GM23338 (cell line): Measurements from ENCODE around the gene DYRK1A.

ENCODE experiments used
- CREB1 ChIP-seq: fragments of 250-450 bp; sonication (Bioruptor Pico); IDR thresholded peaks from 2 replicates; pipeline ENCODE4 v1.5.0; 2020; ENCODE audit warnings: low read depth, mild to moderate bottlenecking, moderate library complexity
- EZH2 ChIP-seq: fragments of 200-600 bp; sonication (generic); IDR thresholded peaks from one replicate; pipeline ENCODE4 v1.8.0; 2017; ENCODE audit warnings: antibody characterized with exemption, mild to moderate bottlenecking, low read depth; ENCODE audit not compliant: unreplicated experiment
- EZH2phosphoT487 ChIP-seq: fragments of 200-600 bp; sonication (generic); IDR thresholded peaks from one replicate; pipeline ENCODE4 v1.8.1; 2018; ENCODE audit warnings: antibody characterized with exemption; ENCODE audit not compliant: unreplicated experiment
- JUNB ChIP-seq: IDR thresholded peaks from one replicate; pipeline ENCODE4 v1.6.1; 2016; ENCODE audit warnings: antibody characterized with exemption; ENCODE audit not compliant: unreplicated experiment
- NANOG ChIP-seq: IDR thresholded peaks from 2 replicates; pipeline ENCODE4 v1.6.1; 2016; ENCODE audit warnings: antibody characterized with exemption, borderline replicate concordance
- POLR2AphosphoS5 ChIP-seq: IDR thresholded peaks from 2 replicates; pipeline ENCODE4 v1.6.1; 2016; ENCODE audit warnings: antibody characterized with exemption, low read depth
- STAT1 ChIP-seq: IDR thresholded peaks from one replicate; pipeline ENCODE4 v1.6.1; 2016; ENCODE audit warnings: antibody characterized with exemption; ENCODE audit not compliant: unreplicated experiment
- ZNF114 ChIP-seq: fragments of 250-450 bp; sonication (Bioruptor Pico); IDR thresholded peaks from 2 replicates; pipeline ENCODE4 v1.5.0; 2020; ENCODE audit warnings: mild to moderate bottlenecking, moderate library complexity
- ZNF331 ChIP-seq: fragments of 250-450 bp; sonication (Bioruptor Pico); IDR thresholded peaks from 2 replicates; pipeline ENCODE4 v1.5.0; 2020; ENCODE audit warnings: low read depth, mild to moderate bottlenecking, moderate library complexity
- TF ChIP-seq, protein P1 (sequence below), 2 experiments: fragments of 200-600 bp in 1 of 2; sonication (generic) in 1 of 2; conservative IDR thresholded peaks; 2 replicates each; pipeline versions ENCODE4 v1.5.1 to v1.6.1; 2016 to 2017; ENCODE audit warnings: antibody characterized with exemption in 2 of 2, low read depth in 2 of 2, mild to moderate bottlenecking in 2 of 2, moderate library complexity in 1 of 2
- TF ChIP-seq, protein P2 (sequence below): IDR thresholded peaks from one replicate; pipeline ENCODE4 v1.6.1; 2018; ENCODE audit warnings: antibody characterized with exemption; ENCODE audit not compliant: unreplicated experiment
- TF ChIP-seq, protein P3 (sequence below): IDR thresholded peaks from 2 replicates; pipeline ENCODE4 v1.6.1; 2016; ENCODE audit warnings: antibody characterized with exemption
- TF ChIP-seq, protein P4 (sequence below): fragments of 250-450 bp; sonication (Bioruptor Pico); IDR thresholded peaks from 2 replicates; pipeline ENCODE4 v1.5.0; 2020; ENCODE audit warnings: mild to moderate bottlenecking, moderate library complexity

DNA sequence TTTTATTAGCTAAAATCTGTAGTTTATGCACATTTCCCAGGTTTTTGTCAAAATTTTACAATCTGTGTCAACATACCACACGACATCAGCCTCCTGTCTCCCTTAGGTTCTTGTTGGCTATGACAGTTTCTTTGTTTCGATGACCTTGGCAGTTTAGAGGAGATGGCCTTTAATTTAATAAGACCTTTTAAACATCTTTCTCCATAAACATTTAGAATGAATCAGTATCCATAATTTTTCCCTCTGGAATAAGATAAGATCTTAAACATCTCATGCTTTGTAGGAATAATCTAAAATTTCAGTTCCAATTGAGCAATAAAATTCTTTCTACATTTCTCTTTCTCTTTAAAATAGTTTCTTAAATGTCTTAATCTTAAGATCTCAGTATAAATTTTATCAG lies 28.7 kb upstream of the DYRK1A start:
- no peak for TF ChIP-seq EZH2
- no peak for TF ChIP-seq POLR2AphosphoS5
- TF ChIP-seq, protein P1, sequence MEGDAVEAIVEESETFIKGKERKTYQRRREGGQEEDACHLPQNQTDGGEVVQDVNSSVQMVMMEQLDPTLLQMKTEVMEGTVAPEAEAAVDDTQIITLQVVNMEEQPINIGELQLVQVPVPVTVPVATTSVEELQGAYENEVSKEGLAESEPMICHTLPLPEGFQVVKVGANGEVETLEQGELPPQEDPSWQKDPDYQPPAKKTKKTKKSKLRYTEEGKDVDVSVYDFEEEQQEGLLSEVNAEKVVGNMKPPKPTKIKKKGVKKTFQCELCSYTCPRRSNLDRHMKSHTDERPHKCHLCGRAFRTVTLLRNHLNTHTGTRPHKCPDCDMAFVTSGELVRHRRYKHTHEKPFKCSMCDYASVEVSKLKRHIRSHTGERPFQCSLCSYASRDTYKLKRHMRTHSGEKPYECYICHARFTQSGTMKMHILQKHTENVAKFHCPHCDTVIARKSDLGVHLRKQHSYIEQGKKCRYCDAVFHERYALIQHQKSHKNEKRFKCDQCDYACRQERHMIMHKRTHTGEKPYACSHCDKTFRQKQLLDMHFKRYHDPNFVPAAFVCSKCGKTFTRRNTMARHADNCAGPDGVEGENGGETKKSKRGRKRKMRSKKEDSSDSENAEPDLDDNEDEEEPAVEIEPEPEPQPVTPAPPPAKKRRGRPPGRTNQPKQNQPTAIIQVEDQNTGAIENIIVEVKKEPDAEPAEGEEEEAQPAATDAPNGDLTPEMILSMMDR (conservative IDR thresholded peaks at IDR 0.05; ENCODE audit: low read depth in 2 of 2), result no peak
- TF ChIP-seq ZNF114, result no peak
- TF ChIP-seq JUNB, result no peak
- no peak for TF ChIP-seq EZH2phosphoT487
- TF ChIP-seq CREB1 (CRISPR knock-in tag), result no peak
- TF ChIP-seq, protein P2, sequence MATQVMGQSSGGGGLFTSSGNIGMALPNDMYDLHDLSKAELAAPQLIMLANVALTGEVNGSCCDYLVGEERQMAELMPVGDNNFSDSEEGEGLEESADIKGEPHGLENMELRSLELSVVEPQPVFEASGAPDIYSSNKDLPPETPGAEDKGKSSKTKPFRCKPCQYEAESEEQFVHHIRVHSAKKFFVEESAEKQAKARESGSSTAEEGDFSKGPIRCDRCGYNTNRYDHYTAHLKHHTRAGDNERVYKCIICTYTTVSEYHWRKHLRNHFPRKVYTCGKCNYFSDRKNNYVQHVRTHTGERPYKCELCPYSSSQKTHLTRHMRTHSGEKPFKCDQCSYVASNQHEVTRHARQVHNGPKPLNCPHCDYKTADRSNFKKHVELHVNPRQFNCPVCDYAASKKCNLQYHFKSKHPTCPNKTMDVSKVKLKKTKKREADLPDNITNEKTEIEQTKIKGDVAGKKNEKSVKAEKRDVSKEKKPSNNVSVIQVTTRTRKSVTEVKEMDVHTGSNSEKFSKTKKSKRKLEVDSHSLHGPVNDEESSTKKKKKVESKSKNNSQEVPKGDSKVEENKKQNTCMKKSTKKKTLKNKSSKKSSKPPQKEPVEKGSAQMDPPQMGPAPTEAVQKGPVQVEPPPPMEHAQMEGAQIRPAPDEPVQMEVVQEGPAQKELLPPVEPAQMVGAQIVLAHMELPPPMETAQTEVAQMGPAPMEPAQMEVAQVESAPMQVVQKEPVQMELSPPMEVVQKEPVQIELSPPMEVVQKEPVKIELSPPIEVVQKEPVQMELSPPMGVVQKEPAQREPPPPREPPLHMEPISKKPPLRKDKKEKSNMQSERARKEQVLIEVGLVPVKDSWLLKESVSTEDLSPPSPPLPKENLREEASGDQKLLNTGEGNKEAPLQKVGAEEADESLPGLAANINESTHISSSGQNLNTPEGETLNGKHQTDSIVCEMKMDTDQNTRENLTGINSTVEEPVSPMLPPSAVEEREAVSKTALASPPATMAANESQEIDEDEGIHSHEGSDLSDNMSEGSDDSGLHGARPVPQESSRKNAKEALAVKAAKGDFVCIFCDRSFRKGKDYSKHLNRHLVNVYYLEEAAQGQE, result no peak
- no peak for TF ChIP-seq ZNF331 (CRISPR knock-in tag)
- no peak for TF ChIP-seq STAT1
- TF ChIP-seq, protein P3, sequence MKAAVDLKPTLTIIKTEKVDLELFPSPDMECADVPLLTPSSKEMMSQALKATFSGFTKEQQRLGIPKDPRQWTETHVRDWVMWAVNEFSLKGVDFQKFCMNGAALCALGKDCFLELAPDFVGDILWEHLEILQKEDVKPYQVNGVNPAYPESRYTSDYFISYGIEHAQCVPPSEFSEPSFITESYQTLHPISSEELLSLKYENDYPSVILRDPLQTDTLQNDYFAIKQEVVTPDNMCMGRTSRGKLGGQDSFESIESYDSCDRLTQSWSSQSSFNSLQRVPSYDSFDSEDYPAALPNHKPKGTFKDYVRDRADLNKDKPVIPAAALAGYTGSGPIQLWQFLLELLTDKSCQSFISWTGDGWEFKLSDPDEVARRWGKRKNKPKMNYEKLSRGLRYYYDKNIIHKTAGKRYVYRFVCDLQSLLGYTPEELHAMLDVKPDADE, result no peak
- no peak for TF ChIP-seq NANOG
- TF ChIP-seq, protein P4, sequence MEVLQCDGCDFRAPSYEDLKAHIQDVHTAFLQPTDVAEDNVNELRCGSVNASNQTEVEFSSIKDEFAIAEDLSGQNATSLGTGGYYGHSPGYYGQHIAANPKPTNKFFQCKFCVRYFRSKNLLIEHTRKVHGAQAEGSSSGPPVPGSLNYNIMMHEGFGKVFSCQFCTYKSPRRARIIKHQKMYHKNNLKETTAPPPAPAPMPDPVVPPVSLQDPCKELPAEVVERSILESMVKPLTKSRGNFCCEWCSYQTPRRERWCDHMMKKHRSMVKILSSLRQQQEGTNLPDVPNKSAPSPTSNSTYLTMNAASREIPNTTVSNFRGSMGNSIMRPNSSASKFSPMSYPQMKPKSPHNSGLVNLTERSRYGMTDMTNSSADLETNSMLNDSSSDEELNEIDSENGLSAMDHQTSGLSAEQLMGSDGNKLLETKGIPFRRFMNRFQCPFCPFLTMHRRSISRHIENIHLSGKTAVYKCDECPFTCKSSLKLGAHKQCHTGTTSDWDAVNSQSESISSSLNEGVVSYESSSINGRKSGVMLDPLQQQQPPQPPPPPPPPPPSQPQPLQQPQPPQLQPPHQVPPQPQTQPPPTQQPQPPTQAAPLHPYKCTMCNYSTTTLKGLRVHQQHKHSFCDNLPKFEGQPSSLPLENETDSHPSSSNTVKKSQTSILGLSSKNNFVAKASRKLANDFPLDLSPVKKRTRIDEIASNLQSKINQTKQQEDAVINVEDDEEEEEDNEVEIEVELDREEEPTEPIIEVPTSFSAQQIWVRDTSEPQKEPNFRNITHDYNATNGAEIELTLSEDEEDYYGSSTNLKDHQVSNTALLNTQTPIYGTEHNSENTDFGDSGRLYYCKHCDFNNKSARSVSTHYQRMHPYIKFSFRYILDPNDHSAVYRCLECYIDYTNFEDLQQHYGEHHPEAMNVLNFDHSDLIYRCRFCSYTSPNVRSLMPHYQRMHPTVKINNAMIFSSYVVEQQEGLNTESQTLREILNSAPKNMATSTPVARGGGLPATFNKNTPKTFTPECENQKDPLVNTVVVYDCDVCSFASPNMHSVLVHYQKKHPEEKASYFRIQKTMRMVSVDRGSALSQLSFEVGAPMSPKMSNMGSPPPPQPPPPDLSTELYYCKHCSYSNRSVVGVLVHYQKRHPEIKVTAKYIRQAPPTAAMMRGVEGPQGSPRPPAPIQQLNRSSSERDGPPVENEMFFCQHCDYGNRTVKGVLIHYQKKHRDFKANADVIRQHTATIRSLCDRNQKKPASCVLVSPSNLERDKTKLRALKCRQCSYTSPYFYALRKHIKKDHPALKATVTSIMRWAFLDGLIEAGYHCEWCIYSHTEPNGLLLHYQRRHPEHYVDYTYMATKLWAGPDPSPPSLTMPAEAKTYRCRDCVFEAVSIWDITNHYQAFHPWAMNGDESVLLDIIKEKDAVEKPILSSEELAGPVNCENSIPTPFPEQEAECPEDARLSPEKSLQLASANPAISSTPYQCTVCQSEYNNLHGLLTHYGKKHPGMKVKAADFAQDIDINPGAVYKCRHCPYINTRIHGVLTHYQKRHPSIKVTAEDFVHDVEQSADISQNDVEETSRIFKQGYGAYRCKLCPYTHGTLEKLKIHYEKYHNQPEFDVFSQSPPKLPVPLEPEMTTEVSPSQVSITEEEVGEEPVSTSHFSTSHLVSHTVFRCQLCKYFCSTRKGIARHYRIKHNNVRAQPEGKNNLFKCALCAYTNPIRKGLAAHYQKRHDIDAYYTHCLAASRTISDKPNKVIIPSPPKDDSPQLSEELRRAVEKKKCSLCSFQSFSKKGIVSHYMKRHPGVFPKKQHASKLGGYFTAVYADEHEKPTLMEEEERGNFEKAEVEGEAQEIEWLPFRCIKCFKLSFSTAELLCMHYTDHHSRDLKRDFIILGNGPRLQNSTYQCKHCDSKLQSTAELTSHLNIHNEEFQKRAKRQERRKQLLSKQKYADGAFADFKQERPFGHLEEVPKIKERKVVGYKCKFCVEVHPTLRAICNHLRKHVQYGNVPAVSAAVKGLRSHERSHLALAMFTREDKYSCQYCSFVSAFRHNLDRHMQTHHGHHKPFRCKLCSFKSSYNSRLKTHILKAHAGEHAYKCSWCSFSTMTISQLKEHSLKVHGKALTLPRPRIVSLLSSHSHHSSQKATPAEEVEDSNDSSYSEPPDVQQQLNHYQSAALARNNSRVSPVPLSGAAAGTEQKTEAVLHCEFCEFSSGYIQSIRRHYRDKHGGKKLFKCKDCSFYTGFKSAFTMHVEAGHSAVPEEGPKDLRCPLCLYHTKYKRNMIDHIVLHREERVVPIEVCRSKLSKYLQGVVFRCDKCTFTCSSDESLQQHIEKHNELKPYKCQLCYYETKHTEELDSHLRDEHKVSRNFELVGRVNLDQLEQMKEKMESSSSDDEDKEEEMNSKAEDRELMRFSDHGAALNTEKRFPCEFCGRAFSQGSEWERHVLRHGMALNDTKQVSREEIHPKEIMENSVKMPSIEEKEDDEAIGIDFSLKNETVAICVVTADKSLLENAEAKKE (CRISPR knock-in tag), result no peak
